Smooth muscle cell (in vitro differentiated cells): ENCODE results near the gene AK2. TPM values are rescaled to one million over a fixed set of nuclear protein-coding genes. Genes with fewer than 3 reads are reported as not detected.

Source experiments
- DNase-seq: peaks from one replicate; lab custom pipeline; 2025; ENCODE audit not compliant: unreplicated experiment; lab: John Stamatoyannopoulos, UW
- H2AFZ ChIP-seq: fragments of 200-600 bp; sonication (generic); 2 replicates; pipeline ENCODE4 v1.6.0; 2016; ENCODE audit warnings: antibody characterized with exemption, low read depth, mild to moderate bottlenecking
- H3F3A ChIP-seq: fragments of 200-600 bp; sonication (generic); 2 replicates; pipeline ENCODE4 v1.6.0; 2017; ENCODE audit warnings: antibody characterized with exemption, low read depth
- H3K27ac ChIP-seq: fragments of 200-600 bp; sonication (generic); 2 replicates; pipeline ENCODE4 v1.5.1; 2016; ENCODE audit warnings: low read depth, mild to moderate bottlenecking
- H3K27me3 ChIP-seq: fragments of 200-600 bp; sonication (generic); 2 replicates; pipeline ENCODE4 v1.6.1; 2016; ENCODE audit warnings: low read depth, mild to moderate bottlenecking
- H3K36me3 ChIP-seq: fragments of 200-600 bp; sonication (generic); 2 replicates; pipeline ENCODE4 v1.5.1; 2016; ENCODE audit warnings: low read depth
- H3K4me1 ChIP-seq: fragments of 200-600 bp; sonication (generic); 2 replicates; pipeline ENCODE4 v1.5.1; 2016; ENCODE audit warnings: low read depth
- H3K4me2 ChIP-seq: fragments of 200-600 bp; sonication (generic); 2 replicates; pipeline ENCODE4 v1.6.0; 2016; ENCODE audit warnings: mild to moderate bottlenecking
- H3K4me3 ChIP-seq: fragments of 200-600 bp; sonication (generic); 2 replicates; pipeline ENCODE4 v1.5.1; 2016; ENCODE audit warnings: mild to moderate bottlenecking
- H3K79me2 ChIP-seq: fragments of 200-600 bp; sonication (generic); 2 replicates; pipeline ENCODE4 v1.6.0; 2016; ENCODE audit warnings: low read depth, mild to moderate bottlenecking
- H3K9ac ChIP-seq: fragments of 200-600 bp; sonication (generic); 2 replicates; pipeline ENCODE4 v1.6.0; 2016; ENCODE audit warnings: low read depth
- H3K9me3 ChIP-seq: fragments of 200-600 bp; sonication (generic); replicated peaks from 2 replicates; pipeline ENCODE4 v1.5.1; 2016; ENCODE audit warnings: low read depth
- H4K20me1 ChIP-seq: fragments of 200-600 bp; sonication (generic); 2 replicates; pipeline ENCODE4 v1.6.0; 2016; ENCODE audit warnings: low read depth
- CTCF ChIP-seq: fragments of 200-600 bp; sonication (generic); IDR thresholded peaks from 2 replicates; pipeline ENCODE4 v1.5.1; 2017; ENCODE audit warnings: borderline replicate concordance, mild to moderate bottlenecking, antibody characterized with exemption; ENCODE audit not compliant: insufficient read depth, poor library complexity, severe bottlenecking
- WGBS: methylation state at CpG from one replicate; pipeline ENCODE4 v1.1.7; 2016; ENCODE audit warnings: low lambda C conversion rate; 5-methylcytosine and 5-hydroxymethylcytosine counted together
- polyA plus RNA-seq: library from polyadenylated mRNA; unstranded; fragments of >200 nt; fragmentation: Nextera tagmentation; extraction: Ambion mirVana; gene quantifications from 2 replicates; pipeline ENCODE4 v1.2.1, GENCODE V29; 2016
- total RNA-seq: library from RNA; depleted of rRNA; stranded (reverse); fragments of >200 nt; gene quantifications from 2 replicates; pipeline ENCODE4 v1.2.3, GENCODE V29; 2014

AK2 gene
- total and polyA plus RNA-seq, 2 experiments from 2014 or later, result 89.8 to 121 TPM

DNA sequence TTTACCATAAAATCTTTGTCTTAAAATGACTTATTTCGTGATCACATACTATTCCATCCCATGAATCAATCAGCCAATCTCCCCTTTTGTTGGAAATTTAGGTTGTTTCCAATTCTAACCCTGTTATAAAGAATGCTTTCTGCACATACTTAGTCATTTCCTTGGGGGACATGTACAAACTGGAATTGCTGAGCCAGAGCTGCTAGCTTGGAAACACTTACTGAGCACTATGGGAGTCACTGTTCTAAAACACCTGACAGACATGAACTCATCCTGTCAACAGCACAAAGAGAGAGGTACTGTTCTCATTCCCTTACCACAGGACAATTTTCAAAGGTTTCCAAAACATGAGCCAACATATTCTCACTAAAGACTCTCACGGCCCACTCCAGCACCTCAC lies 32.1 kb downstream of the AK2 start:
- peaks cover 11% of the 10 kb centered on the region for H3K4me1 ChIP-seq
- DNase-seq, result no peak
- H3K27me3 ChIP-seq, result no peaks in the 10 kb centered on the region
- WGBS, result 92% methylated on average over 2 of the region's 2 CpGs
- H3K9me3 ChIP-seq, result no peaks in the 10 kb centered on the region
- no peak overlapping the region for H3K4me3 ChIP-seq
- no peak overlapping the region for H3K4me2 ChIP-seq
- peak overlapping the region; percentile 43 for H3K27ac ChIP-seq
- H3K79me2 ChIP-seq, result no peaks in the 10 kb centered on the region
- no peaks in the 10 kb centered on the region for H4K20me1 ChIP-seq
- H2AFZ ChIP-seq, result no peak overlapping the region
- no peaks in the 10 kb centered on the region for H3K36me3 ChIP-seq
- H3F3A ChIP-seq, result peaks cover 5% of the 10 kb centered on the region
- TF ChIP-seq CTCF, result no peak
- no peak overlapping the region for H3K9ac ChIP-seq

- Histone ChIP-seq H3K79me2 (no peaks in the 10 kb centered on the region), H3K9ac (no peak overlapping the region), H3K36me3 (no peaks in the 10 kb centered on the region), H4K20me1 (no peaks in the 10 kb centered on the region), H3K4me3 (no peak overlapping the region), H3K27ac (peak overlapping the region; percentile 43), H3K27me3 (no peaks in the 10 kb centered on the region), H3F3A (peaks cover 5% of the 10 kb centered on the region), H2AFZ (no peak overlapping the region), H3K4me1 (peaks cover 11% of the 10 kb centered on the region), H3K4me2 (no peak overlapping the region), H3K9me3 (no peaks in the 10 kb centered on the region)
- TF ChIP-seq CTCF, result no peak
- no peak for DNase-seq
- 38% methylated on average over 4 of the region's 4 CpGs for WGBS
These were observed 33.0 kb downstream of the AK2 start for GRCh38 chr1:33003657-33004056.

- Histone ChIP-seq H3K27ac (no peak overlapping the region), H3K4me1 (peaks cover 11% of the 10 kb centered on the region), H3K9me3 (no peaks in the 10 kb centered on the region), H3K4me2 (no peak overlapping the region), H3F3A (peaks cover 5% of the 10 kb centered on the region), H3K27me3 (no peaks in the 10 kb centered on the region), H3K79me2 (no peaks in the 10 kb centered on the region), H3K36me3 (no peaks in the 10 kb centered on the region), H3K9ac (no peak overlapping the region), H3K4me3 (no peak overlapping the region), H4K20me1 (no peaks in the 10 kb centered on the region), H2AFZ (no peak overlapping the region)
- WGBS, result 92% methylated on average over 4 of the region's 4 CpGs
- no peak for DNase-seq
- no peak for TF ChIP-seq CTCF
These were observed 34.7 kb downstream of the AK2 start for GRCh38 chr1:33002006-33002405.

GRCh38 chr1:33001282-33001681 lies 35.4 kb downstream of the AK2 start:
- peaks cover 5% of the 10 kb centered on the region for H3F3A ChIP-seq
- H3K4me1 ChIP-seq, result peaks cover 6% of the 10 kb centered on the region
- H2AFZ ChIP-seq, result no peak overlapping the region
- no peak for TF ChIP-seq CTCF
- no peak for DNase-seq
- no peak overlapping the region for H3K9ac ChIP-seq
- H3K27me3 ChIP-seq, result no peaks in the 10 kb centered on the region
- no peak overlapping the region for H3K27ac ChIP-seq
- H3K79me2 ChIP-seq, result no peaks in the 10 kb centered on the region
- no peak overlapping the region for H3K4me3 ChIP-seq
- H3K4me2 ChIP-seq, result no peak overlapping the region
- no peaks in the 10 kb centered on the region for H4K20me1 ChIP-seq
- 95% methylated on average over 2 of the region's 2 CpGs for WGBS
- H3K9me3 ChIP-seq, result no peaks in the 10 kb centered on the region
- H3K36me3 ChIP-seq, result no peaks in the 10 kb centered on the region
